HG02798 (cell line): ENCODE results near the gene UBE2E2.

Source experiments
- ATAC-seq: cut with Tn5 transposase; IDR thresholded peaks from one replicate; pipeline ENCODE4 v1.9.1; 2021; ENCODE audit warnings: mild to moderate bottlenecking; ENCODE audit not compliant: unreplicated experiment, poor library complexity

UBE2E2 gene

DNA sequence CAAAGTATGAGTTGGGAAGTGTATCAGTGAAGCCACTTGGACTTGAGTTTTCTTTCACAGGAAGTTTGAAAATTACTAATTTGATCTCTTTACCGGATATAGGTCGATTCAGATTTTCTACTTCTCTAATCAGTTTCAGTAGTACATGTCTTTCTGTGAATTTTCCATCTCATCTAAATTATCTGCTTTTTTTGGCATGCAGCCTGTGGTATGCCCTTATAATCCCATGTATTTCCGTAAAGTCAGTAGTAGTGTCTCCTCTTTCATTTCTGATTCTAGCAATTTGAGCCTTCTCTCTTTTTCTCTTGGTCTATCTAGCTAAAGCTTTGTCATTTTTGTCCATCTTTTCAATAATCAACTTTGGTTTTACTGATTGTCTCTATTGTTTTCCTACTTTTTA, 434.2 kb downstream of the UBE2E2 start:
- no peak for ATAC-seq

DNA sequence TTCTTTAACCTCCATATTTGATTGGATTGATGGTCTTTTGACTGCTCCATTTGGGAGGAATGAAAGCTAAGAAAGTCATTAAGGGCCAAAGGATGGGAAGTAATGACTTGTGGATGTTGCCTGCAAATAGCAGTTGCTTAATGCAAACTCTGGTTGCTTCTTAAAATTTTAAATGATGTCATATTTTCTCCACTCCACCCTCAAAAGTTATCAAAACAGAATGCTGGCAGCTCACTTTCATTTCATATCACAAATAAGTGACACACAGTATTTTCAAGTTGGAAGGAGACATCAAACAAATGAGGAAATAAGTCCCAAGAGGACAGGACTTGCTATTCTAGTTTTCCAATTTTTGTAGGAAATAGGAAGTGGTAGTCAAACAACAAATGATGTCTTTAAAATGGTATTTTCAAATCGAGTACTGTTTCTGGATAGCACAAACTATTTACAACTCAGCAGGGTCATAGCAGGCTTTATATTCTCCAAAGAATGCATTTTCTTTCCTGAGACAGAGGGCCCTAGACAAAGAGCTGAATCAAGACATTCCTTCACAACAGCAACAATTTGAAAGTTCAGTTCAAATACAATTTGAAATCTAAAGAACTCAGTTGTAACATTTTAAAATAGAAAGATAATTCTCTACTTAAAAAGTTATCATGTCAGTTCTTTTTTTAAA, 437.5 kb downstream of the UBE2E2 start:
- no peak for ATAC-seq
